Neuronal stem cell (in vitro differentiated cells): ENCODE data around the gene FCHSD2.

Source experiments
- DNase-seq: peaks from one replicate; pipeline ENCODE4 v3.0.0-alpha.2; 2013; ENCODE audit warnings: low spot score
- H2AFZ ChIP-seq: one replicate; pipeline ENCODE4 v1.6.1; 2013; ENCODE audit warnings: mild to moderate bottlenecking, low read length, inconsistent platforms
- H2AK5ac ChIP-seq: 2 replicates; pipeline ENCODE4 v1.6.1; 2013; ENCODE audit warnings: low read depth, mild to moderate bottlenecking, inconsistent platforms, low read length, moderate library complexity, mixed read lengths
- H2BK120ac ChIP-seq: 2 replicates; pipeline ENCODE4 v1.6.1; 2013; ENCODE audit warnings: low read depth, mild to moderate bottlenecking, inconsistent platforms, low read length, moderate library complexity, mixed read lengths
- H2BK12ac ChIP-seq: one replicate; pipeline ENCODE4 v1.6.1; 2013; ENCODE audit warnings: low read length, inconsistent platforms
- H2BK15ac ChIP-seq: 2 replicates; pipeline ENCODE4 v1.6.1; 2013; ENCODE audit warnings: mild to moderate bottlenecking, low read length, inconsistent platforms, mixed read lengths
- H2BK5ac ChIP-seq: one replicate; pipeline ENCODE4 v1.6.1; 2013; ENCODE audit warnings: inconsistent platforms, mild to moderate bottlenecking, low read length, moderate library complexity
- H3K14ac ChIP-seq: one replicate; pipeline ENCODE4 v1.6.1; 2013; ENCODE audit warnings: low read length, inconsistent platforms
- H3K18ac ChIP-seq: 2 replicates; pipeline ENCODE4 v1.6.1; 2013; ENCODE audit warnings: low read length, inconsistent platforms
- H3K23ac ChIP-seq: 2 replicates; pipeline ENCODE4 v1.6.1; 2013; ENCODE audit warnings: low read depth, mild to moderate bottlenecking, mixed read lengths, low read length, inconsistent platforms; ENCODE audit not compliant: poor library complexity
- H3K27ac ChIP-seq: replicated peaks from 3 replicates; pipeline ENCODE4 v1.5.1; 2013; ENCODE audit warnings: low read length, inconsistent platforms
- H3K27me3 ChIP-seq, 3 experiments: 2 replicates each; pipeline ENCODE4 v1.6.1; 2013; ENCODE audit warnings: low read length in 3 of 3, mild to moderate bottlenecking in 2 of 3, inconsistent platforms in 1 of 3, low read depth in 1 of 3, mixed read lengths in 1 of 3, moderate library complexity in 1 of 3; ENCODE audit not compliant: control insufficient read depth in 3 of 3, insufficient read depth in 3 of 3
- H3K36me3 ChIP-seq, 2 donors: replicated peaks in 1 of 2; 2 replicates each; pipeline ENCODE4 v1.6.1; 2013; ENCODE audit warnings: low read length in 2 of 2; ENCODE audit not compliant: control insufficient read depth in 2 of 2, insufficient read depth in 2 of 2
- H3K4ac ChIP-seq: 2 replicates; pipeline ENCODE4 v1.6.1; 2013; ENCODE audit warnings: inconsistent platforms, mild to moderate bottlenecking, low read length, moderate library complexity
- H3K4me1 ChIP-seq, 2 donors: 1 replicate in 1 of 2; 2 replicates in 1 of 2; pipeline ENCODE4 v1.6.1; 2013; ENCODE audit warnings: low read length in 2 of 2, low read depth in 1 of 2; ENCODE audit not compliant: control insufficient read depth in 2 of 2, insufficient read depth in 1 of 2
- H3K4me2 ChIP-seq: one replicate; pipeline ENCODE4 v1.6.1; 2013; ENCODE audit warnings: mild to moderate bottlenecking, low read length, inconsistent platforms; ENCODE audit not compliant: insufficient read depth, poor library complexity, severe bottlenecking
- H3K4me3 ChIP-seq, 2 donors: 2 replicates each; pipeline ENCODE4 v1.5.1; 2013; ENCODE audit warnings: low read length in 2 of 2, mild to moderate bottlenecking in 2 of 2, inconsistent platforms in 1 of 2, moderate library complexity in 1 of 2
- H3K79me1 ChIP-seq: one replicate; pipeline ENCODE4 v1.6.1; 2013; ENCODE audit warnings: low read depth, mild to moderate bottlenecking, inconsistent platforms, low read length, moderate library complexity
- H3K9ac ChIP-seq: one replicate; pipeline ENCODE4 v1.6.1; 2013; ENCODE audit warnings: mild to moderate bottlenecking, low read depth, low read length, inconsistent platforms; ENCODE audit not compliant: poor library complexity
- H3K9me3 ChIP-seq, 2 donors: replicated peaks in 1 of 2; 2 replicates each; pipeline versions ENCODE3 to v1.6.1; 2013; ENCODE audit warnings: low read length in 2 of 2, mild to moderate bottlenecking in 2 of 2, inconsistent platforms in 1 of 2, low read depth in 1 of 2, mixed read lengths in 1 of 2, moderate library complexity in 1 of 2; ENCODE audit not compliant: control insufficient read depth in 2 of 2, insufficient read depth in 1 of 2
- H4K8ac ChIP-seq: one replicate; pipeline ENCODE4 v1.6.1; 2013; ENCODE audit warnings: low read depth, mild to moderate bottlenecking, inconsistent platforms, low read length, moderate library complexity
- H4K91ac ChIP-seq: one replicate; pipeline ENCODE4 v1.6.1; 2013; ENCODE audit warnings: low read length, low read depth, mild to moderate bottlenecking, inconsistent platforms; ENCODE audit not compliant: poor library complexity
- WGBS, 2 donors: extraction: QIAGEN DNeasy Blood & Tissue Kit; methylation state at CpG; one replicate each; pipeline ENCODE4 v1.1.7; 2013; ENCODE audit warnings: missing lambda C conversion rate in 2 of 2, mixed read lengths in 1 of 2; ENCODE audit not compliant: insufficient read length in 2 of 2, insufficient replicate concordance in 1 of 2; ENCODE audit errors: extremely low coverage in 2 of 2; 5-methylcytosine and 5-hydroxymethylcytosine counted together

Gene FCHSD2

GRCh38 chr11:72838691-72839305 lies 303.3 kb downstream of the FCHSD2 start:
- H2BK120ac ChIP-seq: no peak overlapping the region
- no peak overlapping the region for H3K4me3 ChIP-seq
- no peak overlapping the region for H2AK5ac ChIP-seq
- no peaks in the 10 kb centered on the region for H3K79me1 ChIP-seq
- no peak overlapping the region for H3K27ac ChIP-seq
- no peaks in the 10 kb centered on the region for H3K4me1 ChIP-seq
- H3K4me2 ChIP-seq: no peak overlapping the region
- no CpG with 5 or more reads among the region's 4 CpGs for WGBS, 2 donors
- H2BK5ac ChIP-seq: no peak overlapping the region
- no peak overlapping the region for H2BK15ac ChIP-seq
- H4K8ac ChIP-seq: no peak overlapping the region
- no peak overlapping the region for H2BK12ac ChIP-seq
- no peak for DNase-seq
- H3K14ac ChIP-seq: no peak overlapping the region
- no peaks in the 10 kb centered on the region for H3K27me3 ChIP-seq
- no peak overlapping the region for H2AFZ ChIP-seq
- H3K9ac ChIP-seq: no peak overlapping the region
- H4K91ac ChIP-seq: no peak overlapping the region
- no peak overlapping the region for H3K18ac ChIP-seq
- H3K23ac ChIP-seq: no peak overlapping the region
- no peaks in the 10 kb centered on the region for H3K9me3 ChIP-seq
- H3K36me3 ChIP-seq: peaks cover 10 to 78% of the 10 kb centered on the region in 2 donors
- no peak overlapping the region for H3K4ac ChIP-seq

DNA sequence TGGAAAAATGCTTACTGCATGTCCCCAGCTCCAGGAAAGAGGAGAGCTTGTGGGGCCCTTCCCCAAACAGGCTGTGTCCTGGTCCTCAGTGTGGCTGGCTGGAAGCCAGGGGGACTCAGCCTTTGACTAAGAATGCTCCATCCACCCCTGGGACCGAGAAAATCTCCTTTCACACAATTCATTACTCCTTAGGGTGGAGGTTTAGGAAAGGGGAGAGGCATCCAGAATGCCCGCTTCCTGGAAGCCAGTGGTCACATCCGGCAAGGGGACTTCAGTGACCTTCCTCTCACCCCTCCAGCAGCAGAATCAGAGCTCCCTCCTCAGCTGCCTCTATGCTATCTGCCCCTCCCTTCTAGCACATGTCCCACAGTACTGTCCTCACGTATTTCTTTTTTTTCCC lies 306.0 kb downstream of the FCHSD2 start:
- Histone ChIP-seq H3K14ac (no peak overlapping the region), H4K91ac (no peak overlapping the region), H2BK15ac (no peak overlapping the region), H3K9me3 (no peaks in the 10 kb centered on the region), H3K4me1 (peaks cover 5 to 6% of the 10 kb centered on the region in 2 donors), H2BK5ac (no peak overlapping the region), H2BK12ac (no peak overlapping the region), H3K79me1 (no peaks in the 10 kb centered on the region), H3K4me2 (no peak overlapping the region), H3K27me3 (no peaks in the 10 kb centered on the region), H3K9ac (no peak overlapping the region), H3K4me3 (no peak overlapping the region), H3K18ac (no peak overlapping the region), H2AFZ (no peak overlapping the region), H2AK5ac (no peak overlapping the region), H3K27ac (no peak overlapping the region), H3K23ac (no peak overlapping the region), H4K8ac (no peak overlapping the region), H3K36me3 (peaks cover 8 to 56% of the 10 kb centered on the region in 2 donors), H2BK120ac (no peak overlapping the region), H3K4ac (no peak overlapping the region)
- DNase-seq: no peak
- WGBS, 2 donors: no CpG with 5 or more reads among the region's 4 CpGs

DNA sequence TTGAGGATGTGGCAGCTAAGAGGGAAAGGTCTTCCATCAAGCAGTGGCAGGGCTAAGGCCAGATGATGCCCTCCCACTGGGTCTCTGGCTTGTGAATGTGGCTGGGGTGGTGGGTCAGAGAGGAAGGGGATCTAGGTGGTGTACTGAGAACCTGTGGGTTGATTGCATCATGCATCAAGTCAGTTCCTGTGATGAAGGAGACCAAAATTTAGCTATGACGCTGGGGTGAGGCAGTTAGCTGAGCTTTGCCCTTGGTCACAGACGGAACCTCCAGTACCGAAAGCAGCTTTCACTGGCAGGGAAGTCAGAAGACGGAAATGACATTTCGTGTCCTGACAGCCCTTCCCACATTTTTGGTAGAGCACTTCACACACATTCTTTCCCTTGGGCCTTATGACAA lies 307.2 kb downstream of the FCHSD2 start:
- Histone ChIP-seq H2AK5ac (no peak overlapping the region), H3K4me3 (no peak overlapping the region), H2BK120ac (no peak overlapping the region), H3K4me2 (no peak overlapping the region), H2BK12ac (no peak overlapping the region), H3K18ac (no peak overlapping the region), H3K9me3 (no peaks in the 10 kb centered on the region), H4K91ac (no peak overlapping the region), H3K4me1 (peaks cover 5 to 6% of the 10 kb centered on the region in 2 donors), H3K79me1 (no peaks in the 10 kb centered on the region), H2BK15ac (no peak overlapping the region), H3K27ac (no peak overlapping the region), H2AFZ (no peak overlapping the region), H3K4ac (no peak overlapping the region), H2BK5ac (no peak overlapping the region), H3K14ac (no peak overlapping the region), H3K27me3 (no peaks in the 10 kb centered on the region), H4K8ac (no peak overlapping the region), H3K9ac (no peak overlapping the region), H3K23ac (peak overlapping the region; percentile 45), H3K36me3 (peaks cover 5 to 46% of the 10 kb centered on the region in 2 donors)
- DNase-seq: no peak
- no CpG with 5 or more reads among the region's 5 CpGs for WGBS, 2 donors

GRCh38 chr11:72833811-72834493 lies 308.2 kb downstream of the FCHSD2 start:
- Histone ChIP-seq H3K36me3 (peaks cover 5 to 39% of the 10 kb centered on the region in 2 donors), H2BK15ac (no peak overlapping the region), H3K9ac (no peak overlapping the region), H2AFZ (no peak overlapping the region), H2AK5ac (no peak overlapping the region), H3K4me1 (peaks cover 5 to 6% of the 10 kb centered on the region in 2 donors), H3K4ac (no peak overlapping the region), H4K8ac (no peak overlapping the region), H3K79me1 (no peaks in the 10 kb centered on the region), H3K14ac (no peak overlapping the region), H3K23ac (no peak overlapping the region), H2BK5ac (no peak overlapping the region), H3K9me3 (no peaks in the 10 kb centered on the region), H3K18ac (no peak overlapping the region), H4K91ac (no peak overlapping the region), H2BK12ac (no peak overlapping the region), H3K4me3 (no peak overlapping the region), H3K27ac (no peak overlapping the region), H2BK120ac (no peak overlapping the region), H3K27me3 (no peaks in the 10 kb centered on the region), H3K4me2 (no peak overlapping the region)
- DNase-seq: no peak
- no CpG with 5 or more reads among the region's 8 CpGs for WGBS, 2 donors
